DOHH2 (cell line): ENCODE measurements around the gene PHF21B.

Source experiments
- H3F3A ChIP-seq: fragments of 200-600 bp; sonication (generic), shearing (Covaris generic); 2 replicates; pipeline ENCODE4 v1.6.0; 2016; ENCODE audit warnings: antibody characterized with exemption, mild to moderate bottlenecking; ENCODE audit not compliant: control insufficient read depth, insufficient read depth
- H3K27ac ChIP-seq: fragments of 200-600 bp; sonication (generic); 2 replicates; pipeline ENCODE4 v1.5.1; 2014; ENCODE audit warnings: low read depth, mild to moderate bottlenecking, low read length, moderate library complexity
- H3K27me3 ChIP-seq: fragments of 200-600 bp; sonication (generic); 2 replicates; pipeline ENCODE4 v1.6.1; 2014; ENCODE audit warnings: mild to moderate bottlenecking, low read length, mixed read lengths; ENCODE audit not compliant: control insufficient read depth
- H3K36me3 ChIP-seq: fragments of 200-600 bp; sonication (generic); 2 replicates; pipeline ENCODE4 v1.6.1; 2014; ENCODE audit warnings: mild to moderate bottlenecking, low read length, moderate library complexity, mixed read lengths; ENCODE audit not compliant: control insufficient read depth
- H3K4me1 ChIP-seq: fragments of 200-600 bp; sonication (generic); 2 replicates; pipeline ENCODE4 v1.6.1; 2014; ENCODE audit warnings: mild to moderate bottlenecking, low read length, mixed read lengths; ENCODE audit not compliant: control insufficient read depth
- H3K4me2 ChIP-seq: fragments of 200-600 bp; sonication (generic); 2 replicates; pipeline ENCODE4 v1.6.0; 2014; ENCODE audit warnings: mild to moderate bottlenecking, low read length, moderate library complexity
- H3K4me3 ChIP-seq: fragments of 200-600 bp; sonication (generic); 2 replicates; pipeline ENCODE4 v1.5.1; 2014; ENCODE audit warnings: mild to moderate bottlenecking, low read length, mixed read lengths
- H3K79me2 ChIP-seq: fragments of 200-600 bp; sonication (generic); 2 replicates; pipeline ENCODE4 v1.6.1; 2014; ENCODE audit warnings: mild to moderate bottlenecking, low read length, mixed read lengths; ENCODE audit not compliant: control insufficient read depth
- H3K9me2 ChIP-seq: fragments of 200-600 bp; sonication (generic); replicated peaks from 2 replicates; pipeline ENCODE4 v1.6.1; 2014; ENCODE audit warnings: mild to moderate bottlenecking, low read length, mixed read lengths; ENCODE audit not compliant: control insufficient read depth
- H3K9me3 ChIP-seq: fragments of 200-600 bp; sonication (generic); 2 replicates; pipeline ENCODE4 v1.6.1; 2014; ENCODE audit warnings: antibody characterized with exemption, low read length, mixed read lengths; ENCODE audit not compliant: control insufficient read depth, insufficient read depth
- H4K20me1 ChIP-seq: fragments of 200-600 bp; sonication (generic); 2 replicates; pipeline ENCODE4 v1.6.0; 2014; ENCODE audit warnings: low read depth, mild to moderate bottlenecking, antibody characterized with exemption, low read length, moderate library complexity; ENCODE audit not compliant: control insufficient read depth, insufficient read depth
- EZH2phosphoT487 ChIP-seq: fragments of 200-600 bp; sonication (generic); IDR thresholded peaks from 2 replicates; pipeline ENCODE4 v1.6.1; 2017; ENCODE audit warnings: borderline replicate concordance, mild to moderate bottlenecking, antibody characterized with exemption, low read length, moderate library complexity, mixed read lengths
- TF ChIP-seq, protein P1 (sequence below): fragments of 200-600 bp; sonication (generic); IDR thresholded peaks from one replicate; pipeline ENCODE4 v1.5.1; 2014; ENCODE audit warnings: antibody characterized with exemption, mild to moderate bottlenecking, low read depth, low read length; ENCODE audit not compliant: poor library complexity, severe bottlenecking

Gene PHF21B

DNA sequence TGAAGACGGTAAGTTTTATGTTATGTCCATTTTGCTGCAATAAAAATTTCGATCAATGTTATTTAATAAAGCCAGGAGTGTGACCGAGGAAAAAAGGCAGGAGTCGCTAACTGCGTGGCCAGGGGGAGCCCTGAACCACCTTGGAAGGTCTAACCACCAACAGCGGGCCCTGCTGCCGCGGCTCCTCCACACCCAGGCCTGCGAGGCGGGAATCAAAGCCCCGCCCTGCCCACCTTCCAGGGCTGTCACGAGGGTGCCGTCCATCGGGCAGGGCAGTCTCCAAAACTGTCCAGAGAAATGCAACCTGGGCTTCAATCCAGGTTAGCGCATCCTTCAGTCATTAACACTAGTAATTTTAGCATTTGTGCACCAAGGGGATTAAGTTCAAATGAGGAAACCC, 19.0 kb downstream of the PHF21B start:
- Histone ChIP-seq H3K36me3 (no peaks in the 10 kb centered on the region), H3K27ac (no peak overlapping the region), H3K27me3 (no peaks in the 10 kb centered on the region), H3F3A (no peaks in the 10 kb centered on the region), H3K79me2 (no peaks in the 10 kb centered on the region), H3K4me3 (no peak overlapping the region), H3K9me3 (0 out of 2 replicates have a peak, but pooled peaks cover 2% of the 10 kb centered on the region), H3K4me2 (no peak overlapping the region), H3K9me2 (no peaks in the 10 kb centered on the region), H4K20me1 (no peaks in the 10 kb centered on the region), H3K4me1 (no peaks in the 10 kb centered on the region)
- TF ChIP-seq EZH2phosphoT487 = no peak
- TF ChIP-seq, protein P1, sequence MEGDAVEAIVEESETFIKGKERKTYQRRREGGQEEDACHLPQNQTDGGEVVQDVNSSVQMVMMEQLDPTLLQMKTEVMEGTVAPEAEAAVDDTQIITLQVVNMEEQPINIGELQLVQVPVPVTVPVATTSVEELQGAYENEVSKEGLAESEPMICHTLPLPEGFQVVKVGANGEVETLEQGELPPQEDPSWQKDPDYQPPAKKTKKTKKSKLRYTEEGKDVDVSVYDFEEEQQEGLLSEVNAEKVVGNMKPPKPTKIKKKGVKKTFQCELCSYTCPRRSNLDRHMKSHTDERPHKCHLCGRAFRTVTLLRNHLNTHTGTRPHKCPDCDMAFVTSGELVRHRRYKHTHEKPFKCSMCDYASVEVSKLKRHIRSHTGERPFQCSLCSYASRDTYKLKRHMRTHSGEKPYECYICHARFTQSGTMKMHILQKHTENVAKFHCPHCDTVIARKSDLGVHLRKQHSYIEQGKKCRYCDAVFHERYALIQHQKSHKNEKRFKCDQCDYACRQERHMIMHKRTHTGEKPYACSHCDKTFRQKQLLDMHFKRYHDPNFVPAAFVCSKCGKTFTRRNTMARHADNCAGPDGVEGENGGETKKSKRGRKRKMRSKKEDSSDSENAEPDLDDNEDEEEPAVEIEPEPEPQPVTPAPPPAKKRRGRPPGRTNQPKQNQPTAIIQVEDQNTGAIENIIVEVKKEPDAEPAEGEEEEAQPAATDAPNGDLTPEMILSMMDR = no peak

DNA sequence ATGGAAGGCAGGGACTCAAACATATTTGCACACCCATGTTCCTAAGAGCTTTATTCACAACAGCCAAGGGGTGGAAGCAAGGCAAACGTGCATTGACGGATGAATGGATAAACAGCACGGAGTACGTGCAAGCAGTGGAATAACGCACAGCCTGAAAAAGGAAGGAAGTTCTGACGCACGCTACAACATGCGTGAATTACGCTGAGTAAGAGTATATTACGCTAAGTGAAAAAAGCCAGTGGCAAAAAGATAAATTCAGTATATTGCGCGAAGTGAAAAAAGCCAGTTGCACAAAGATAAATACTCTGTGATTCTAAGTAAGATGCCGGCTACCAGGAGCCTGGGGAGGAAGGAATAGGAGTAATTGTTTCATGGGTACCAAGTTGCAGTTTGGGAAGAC, 19.5 kb downstream of the PHF21B start:
- Histone ChIP-seq H3K4me1 (no peaks in the 10 kb centered on the region), H4K20me1 (no peaks in the 10 kb centered on the region), H3K79me2 (no peaks in the 10 kb centered on the region), H3F3A (no peaks in the 10 kb centered on the region), H3K27me3 (no peaks in the 10 kb centered on the region), H3K4me2 (no peak overlapping the region), H3K36me3 (no peaks in the 10 kb centered on the region), H3K9me3 (0 out of 2 replicates have a peak, but pooled peaks cover 3% of the 10 kb centered on the region), H3K27ac (no peak overlapping the region), H3K9me2 (no peaks in the 10 kb centered on the region), H3K4me3 (no peak overlapping the region)
- no peak for TF ChIP-seq EZH2phosphoT487
- TF ChIP-seq, protein P1 = no peak

- H3K9me3 ChIP-seq = peaks cover 8% of the 10 kb centered on the region; the same call in 1 of the 2 replicates
- peaks cover 3% of the 10 kb centered on the region; the same call in 1 of the 2 replicates for H3K4me1 ChIP-seq
- H3K36me3 ChIP-seq = no peaks in the 10 kb centered on the region
- H3F3A ChIP-seq = no peaks in the 10 kb centered on the region
- H3K27ac ChIP-seq = no peak overlapping the region
- no peak for TF ChIP-seq EZH2phosphoT487
- TF ChIP-seq, protein P1 = no peak
- no peaks in the 10 kb centered on the region for H3K27me3 ChIP-seq
- no peaks in the 10 kb centered on the region for H3K9me2 ChIP-seq
- no peaks in the 10 kb centered on the region for H4K20me1 ChIP-seq
- no peaks in the 10 kb centered on the region for H3K79me2 ChIP-seq
- no peak overlapping the region for H3K4me2 ChIP-seq
- H3K4me3 ChIP-seq = no peak overlapping the region
Observed at GRCh38 chr22:44988671-44989070, 21.1 kb downstream of the PHF21B start.
